GM12878 (cell line): ENCODE results near the gene NTSR1. TPM values are rescaled to one million over a fixed set of nuclear protein-coding genes. Genes with fewer than 3 reads are reported as not detected.
A peak's percentile ranks its signal among the peaks of the same experiment; 100 is the strongest.

ENCODE experiments used
- ATAC-seq: fragments of 200-7000 bp; cut with Tn5 transposase; 3 replicates; pipeline ENCODE4 v1.9.1; 2020; ENCODE audit warnings: mild to moderate bottlenecking, moderate library complexity
- BruUV-seq: library from RNA; stranded (reverse); fragments of 400-500 nt; replicated peaks from 2 replicates; lab custom pipeline; 2021; lab: Mats Ljungman, UMichigan
- CTCF ChIA-PET: fragments of 300-600 bp; sonication (Branson Sonifier 250); formaldehyde crosslinking; extraction: SDS; loops from one replicate; lab custom pipeline; 2021; ENCODE audit warnings: inconsistent platforms; lab: Yijun Ruan, JAX
- POLR2A ChIA-PET: fragments of 350-600 bp; formaldehyde crosslinking; extraction: SDS; loops from one replicate; lab custom pipeline; 2021; ENCODE audit warnings: inconsistent platforms; lab: Charles Lee
- RAD21 ChIA-PET: fragments of 300-600 bp; sonication (Branson Sonifier 250); formaldehyde crosslinking; loops from one replicate; lab custom pipeline; 2023; ENCODE audit warnings: antibody characterized with exemption; ENCODE audit not compliant: unreplicated experiment; lab: Charles Lee
- SMC1A ChIA-PET: fragments of 300-600 bp; sonication (Branson Sonifier 250); formaldehyde crosslinking; loops from one replicate; lab custom pipeline; 2023; ENCODE audit not compliant: unreplicated experiment, uncharacterized antibody; lab: Charles Lee
- DNase-seq: peaks from one replicate; pipeline ENCODE4 v3.0.0-alpha.2; 2011; ENCODE audit warnings: low read depth, low spot score
- FAIRE-seq: peaks from 3 replicates; lab custom pipeline; 2011; peaks lifted over from hg19 to GRCh38; lab: Jason Lieb, UNC
- H2AFZ ChIP-seq: 2 replicates; pipeline ENCODE4 v1.6.0; 2011; ENCODE audit warnings: low read depth, low read length, control low read depth; ENCODE audit not compliant: control insufficient read depth
- H3K27ac ChIP-seq: 2 replicates; pipeline ENCODE4 v1.5.1; 2011; ENCODE audit warnings: control low read depth; ENCODE audit not compliant: control insufficient read depth, insufficient read depth
- H3K27me3 ChIP-seq, 2 experiments: replicated peaks in 1 of 2; 2 replicates each; pipeline versions ENCODE4 v1.6.0 to v1.6.1; 2011; ENCODE audit warnings: low read length in 1 of 2; ENCODE audit not compliant: control insufficient read depth in 2 of 2, insufficient read depth in 2 of 2
- H3K36me3 ChIP-seq, 2 experiments: 2 replicates each; pipeline ENCODE4 v1.5.1; 2011; ENCODE audit warnings: low read length in 1 of 2; ENCODE audit not compliant: control insufficient read depth in 2 of 2, insufficient read depth in 2 of 2
- H3K4me1 ChIP-seq: 2 replicates; pipeline ENCODE4 v1.6.1; 2011; ENCODE audit warnings: mild to moderate bottlenecking, low read length, moderate library complexity, mixed read lengths; ENCODE audit not compliant: control insufficient read depth, insufficient read depth
- H3K4me2 ChIP-seq: 2 replicates; pipeline ENCODE4 v1.6.0; 2011; ENCODE audit warnings: control low read depth; ENCODE audit not compliant: control insufficient read depth, insufficient read depth
- H3K4me3 ChIP-seq: fragments of 200-600 bp; sonication (generic); 2 replicates; pipeline ENCODE4 v1.5.1; 2016
- H3K79me2 ChIP-seq: 2 replicates; pipeline ENCODE4 v1.6.0; 2011; ENCODE audit warnings: low read length; ENCODE audit not compliant: control insufficient read depth, insufficient read depth
- H3K9ac ChIP-seq: 2 replicates; pipeline ENCODE4 v1.8.0; 2011; ENCODE audit warnings: low read length, control low read depth, mixed read lengths; ENCODE audit not compliant: control insufficient read depth, insufficient read depth
- H3K9me3 ChIP-seq: replicated peaks from 3 replicates; pipeline ENCODE4 v1.5.1; 2011; ENCODE audit warnings: mild to moderate bottlenecking, low read length; ENCODE audit not compliant: control insufficient read depth, insufficient read depth
- H4K20me1 ChIP-seq: 2 replicates; pipeline ENCODE4 v1.6.0; 2011; ENCODE audit not compliant: control insufficient read depth, insufficient read depth
- CBX3 ChIP-seq: fragments of 200-600 bp; sonication (generic); IDR thresholded peaks from 2 replicates; pipeline ENCODE4 v1.6.1; 2016; ENCODE audit warnings: low read depth, borderline replicate concordance
- CHD4 ChIP-seq: fragments of 200-600 bp; sonication (generic); IDR thresholded peaks from 2 replicates; pipeline ENCODE4 v1.6.1; 2016; ENCODE audit warnings: mild to moderate bottlenecking
- ESRRA ChIP-seq: IDR thresholded peaks from 2 replicates; pipeline ENCODE4 v1.6.1; 2012; ENCODE audit warnings: mild to moderate bottlenecking, low read length, improper control_type of control experiment
- FOXK2 ChIP-seq: fragments of 450-650 bp; IDR thresholded peaks from 2 replicates; pipeline ENCODE4 v1.6.1; 2017; ENCODE audit warnings: mild to moderate bottlenecking, moderate library complexity
- MAX ChIP-seq: IDR thresholded peaks from 2 replicates; pipeline ENCODE4 v1.6.1; 2012; ENCODE audit warnings: low read depth, low read length, improper control_type of control experiment
- NFYB ChIP-seq: IDR thresholded peaks from 2 replicates; pipeline ENCODE4 v1.6.1; 2011; ENCODE audit warnings: low read depth, mild to moderate bottlenecking, low read length, improper control_type of control experiment, moderate library complexity; ENCODE audit not compliant: insufficient read depth
- NR2F1 ChIP-seq: fragments of 450-650 bp; conservative IDR thresholded peaks from 2 replicates; pipeline ENCODE4 v1.6.1; 2017; ENCODE audit warnings: mild to moderate bottlenecking
- PAX5 ChIP-seq: IDR thresholded peaks from 2 replicates; pipeline ENCODE4 v1.6.1; 2011; ENCODE audit warnings: low read depth, low read length, borderline replicate concordance
- SPI1 ChIP-seq: IDR thresholded peaks from 2 replicates; pipeline ENCODE4 v1.6.1; 2011; ENCODE audit warnings: low read depth, mild to moderate bottlenecking, low read length, moderate library complexity, borderline replicate concordance; ENCODE audit not compliant: insufficient read depth
- STAT1 ChIP-seq: fragments of 450-650 bp; conservative IDR thresholded peaks from 2 replicates; pipeline ENCODE4 v1.6.1; 2014; ENCODE audit warnings: antibody characterized with exemption, mild to moderate bottlenecking
- YY1 ChIP-seq: IDR thresholded peaks from 2 replicates; pipeline ENCODE4 v1.6.1; 2011; ENCODE audit warnings: low read depth, mild to moderate bottlenecking, low read length
- ZBTB11 ChIP-seq: fragments of 450-650 bp; formaldehyde crosslinking; IDR thresholded peaks from 2 replicates; pipeline ENCODE4 v1.5.0; 2022; ENCODE audit warnings: mild to moderate bottlenecking, missing genetic modification characterization
- WGBS: methylation state at CpG from one replicate; pipeline ENCODE4 v1.1.6; 2016; ENCODE audit warnings: low lambda C conversion rate; ENCODE audit not compliant: insufficient replicate concordance, insufficient coverage; ENCODE audit errors: missing lambda C conversion rate; 5-methylcytosine and 5-hydroxymethylcytosine counted together
- in situ Hi-C: fragments of 300-500 bp; cut with MboI; formaldehyde crosslinking; loops from 9 replicates; pipeline ENCODE4 v1.14.3; 2018; ENCODE audit warnings: mixed read lengths
- intact Hi-C: fragments of 100-400 bp; cut with micrococcal nuclease; formaldehyde crosslinking; loops from one replicate; pipeline ENCODE4 v1.14.2; 2022; ENCODE audit not compliant: unreplicated experiment
- polyA plus RNA-seq, 11 experiments: library from polyadenylated mRNA; depleted of rRNA in 4 of 11; unstranded in 6 of 11; stranded (reverse) in 5 of 11; fragments of >200 nt; fragmentation: Nextera tagmentation in 4 of 11; fragmentation: Illumina TruSeq in 1 of 11; extraction: Ambion mirVana in 4 of 11; extraction: Trizol in 1 of 11; gene quantifications; 1 replicate in 1 of 11; 2 replicates in 10 of 11; pipeline versions ENCODE4 v1.2.1 to v1.2.3, GENCODE V29; 2011 to 2016; ENCODE audit warnings: inconsistent platforms in 2 of 11, missing spikeins in 2 of 11, low read depth in 1 of 11
- total RNA-seq, 4 experiments: library from RNA; depleted of rRNA in 3 of 4; stranded (reverse); fragments of >200 nt in 3 of 4; fragmentation: Illumina TruSeq in 1 of 4; extraction: Trizol in 1 of 4; gene quantifications; 2 replicates each; pipeline versions ENCODE4 v1.2.1 to v1.2.3, GENCODE V29; 2013 to 2021
- TF ChIP-seq, protein P1 (sequence below): IDR thresholded peaks from 2 replicates; pipeline ENCODE4 v1.6.1; 2012; ENCODE audit warnings: improper control_type of control experiment, low read depth, low read length; ENCODE audit not compliant: insufficient replicate concordance
- TF ChIP-seq, protein P2 (sequence below): fragments of 450-650 bp; IDR thresholded peaks from 2 replicates; pipeline ENCODE4 v1.6.1; 2017; ENCODE audit warnings: antibody characterized with exemption, mild to moderate bottlenecking, moderate library complexity

The NTSR1 gene
- total and polyA plus RNA-seq, 10 of the 15 experiments (the other 5 are each of a cell fraction or from before 2014, with no cell fraction given): not detected

GRCh38 chr20:62765021-62765420, 56.4 kb downstream of the NTSR1 start:
- ChIA-PET SMC1A (no interaction called here), POLR2A (no interaction called here), CTCF (no interaction called here), RAD21 (no interaction called here)
- no peak overlapping the region for H3K27ac ChIP-seq
- no peak for TF ChIP-seq PAX5
- TF ChIP-seq STAT1: no peak
- no peak for TF ChIP-seq FOXK2
- no peak for TF ChIP-seq ESRRA
- no peak for TF ChIP-seq CHD4
- no peak for TF ChIP-seq MAX
- no peak for TF ChIP-seq NR2F1
- no peak for TF ChIP-seq NFYB
- TF ChIP-seq YY1: no peak
- TF ChIP-seq, protein P1, sequence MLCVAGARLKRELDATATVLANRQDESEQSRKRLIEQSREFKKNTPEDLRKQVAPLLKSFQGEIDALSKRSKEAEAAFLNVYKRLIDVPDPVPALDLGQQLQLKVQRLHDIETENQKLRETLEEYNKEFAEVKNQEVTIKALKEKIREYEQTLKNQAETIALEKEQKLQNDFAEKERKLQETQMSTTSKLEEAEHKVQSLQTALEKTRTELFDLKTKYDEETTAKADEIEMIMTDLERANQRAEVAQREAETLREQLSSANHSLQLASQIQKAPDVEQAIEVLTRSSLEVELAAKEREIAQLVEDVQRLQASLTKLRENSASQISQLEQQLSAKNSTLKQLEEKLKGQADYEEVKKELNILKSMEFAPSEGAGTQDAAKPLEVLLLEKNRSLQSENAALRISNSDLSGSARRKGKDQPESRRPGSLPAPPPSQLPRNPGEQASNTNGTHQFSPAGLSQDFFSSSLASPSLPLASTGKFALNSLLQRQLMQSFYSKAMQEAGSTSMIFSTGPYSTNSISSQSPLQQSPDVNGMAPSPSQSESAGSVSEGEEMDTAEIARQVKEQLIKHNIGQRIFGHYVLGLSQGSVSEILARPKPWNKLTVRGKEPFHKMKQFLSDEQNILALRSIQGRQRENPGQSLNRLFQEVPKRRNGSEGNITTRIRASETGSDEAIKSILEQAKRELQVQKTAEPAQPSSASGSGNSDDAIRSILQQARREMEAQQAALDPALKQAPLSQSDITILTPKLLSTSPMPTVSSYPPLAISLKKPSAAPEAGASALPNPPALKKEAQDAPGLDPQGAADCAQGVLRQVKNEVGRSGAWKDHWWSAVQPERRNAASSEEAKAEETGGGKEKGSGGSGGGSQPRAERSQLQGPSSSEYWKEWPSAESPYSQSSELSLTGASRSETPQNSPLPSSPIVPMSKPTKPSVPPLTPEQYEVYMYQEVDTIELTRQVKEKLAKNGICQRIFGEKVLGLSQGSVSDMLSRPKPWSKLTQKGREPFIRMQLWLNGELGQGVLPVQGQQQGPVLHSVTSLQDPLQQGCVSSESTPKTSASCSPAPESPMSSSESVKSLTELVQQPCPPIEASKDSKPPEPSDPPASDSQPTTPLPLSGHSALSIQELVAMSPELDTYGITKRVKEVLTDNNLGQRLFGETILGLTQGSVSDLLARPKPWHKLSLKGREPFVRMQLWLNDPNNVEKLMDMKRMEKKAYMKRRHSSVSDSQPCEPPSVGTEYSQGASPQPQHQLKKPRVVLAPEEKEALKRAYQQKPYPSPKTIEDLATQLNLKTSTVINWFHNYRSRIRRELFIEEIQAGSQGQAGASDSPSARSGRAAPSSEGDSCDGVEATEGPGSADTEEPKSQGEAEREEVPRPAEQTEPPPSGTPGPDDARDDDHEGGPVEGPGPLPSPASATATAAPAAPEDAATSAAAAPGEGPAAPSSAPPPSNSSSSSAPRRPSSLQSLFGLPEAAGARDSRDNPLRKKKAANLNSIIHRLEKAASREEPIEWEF: no peak
- TF ChIP-seq, protein P2, sequence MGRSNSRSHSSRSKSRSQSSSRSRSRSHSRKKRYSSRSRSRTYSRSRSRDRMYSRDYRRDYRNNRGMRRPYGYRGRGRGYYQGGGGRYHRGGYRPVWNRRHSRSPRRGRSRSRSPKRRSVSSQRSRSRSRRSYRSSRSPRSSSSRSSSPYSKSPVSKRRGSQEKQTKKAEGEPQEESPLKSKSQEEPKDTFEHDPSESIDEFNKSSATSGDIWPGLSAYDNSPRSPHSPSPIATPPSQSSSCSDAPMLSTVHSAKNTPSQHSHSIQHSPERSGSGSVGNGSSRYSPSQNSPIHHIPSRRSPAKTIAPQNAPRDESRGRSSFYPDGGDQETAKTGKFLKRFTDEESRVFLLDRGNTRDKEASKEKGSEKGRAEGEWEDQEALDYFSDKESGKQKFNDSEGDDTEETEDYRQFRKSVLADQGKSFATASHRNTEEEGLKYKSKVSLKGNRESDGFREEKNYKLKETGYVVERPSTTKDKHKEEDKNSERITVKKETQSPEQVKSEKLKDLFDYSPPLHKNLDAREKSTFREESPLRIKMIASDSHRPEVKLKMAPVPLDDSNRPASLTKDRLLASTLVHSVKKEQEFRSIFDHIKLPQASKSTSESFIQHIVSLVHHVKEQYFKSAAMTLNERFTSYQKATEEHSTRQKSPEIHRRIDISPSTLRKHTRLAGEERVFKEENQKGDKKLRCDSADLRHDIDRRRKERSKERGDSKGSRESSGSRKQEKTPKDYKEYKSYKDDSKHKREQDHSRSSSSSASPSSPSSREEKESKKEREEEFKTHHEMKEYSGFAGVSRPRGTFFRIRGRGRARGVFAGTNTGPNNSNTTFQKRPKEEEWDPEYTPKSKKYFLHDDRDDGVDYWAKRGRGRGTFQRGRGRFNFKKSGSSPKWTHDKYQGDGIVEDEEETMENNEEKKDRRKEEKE: no peak
- TF ChIP-seq CBX3: no peak
- no peak for TF ChIP-seq SPI1
- no peak for TF ChIP-seq ZBTB11 (CRISPR knock-in tag)
- ATAC-seq: peak; percentile 57
- no peaks in the 10 kb centered on the region for H4K20me1 ChIP-seq
- no peak overlapping the region for H3K4me3 ChIP-seq
- no peak for DNase-seq
- in situ Hi-C loops: no loop called here
- no peak overlapping the region for H3K4me2 ChIP-seq
- no TSS peak for BruUV-seq
- intact Hi-C loops: no loop called here
- no peaks in the 10 kb centered on the region for H3K79me2 ChIP-seq
- H2AFZ ChIP-seq: no peak overlapping the region
- no peak for FAIRE-seq
- no peaks in the 10 kb centered on the region for H3K36me3 ChIP-seq
- H3K9ac ChIP-seq: no peak overlapping the region
- 19% methylated on average over 6 of the region's 6 CpGs for WGBS
- no peaks in the 10 kb centered on the region for H3K9me3 ChIP-seq
- H3K4me1 ChIP-seq: no peaks in the 10 kb centered on the region
- peaks cover 0 to 1% of the 10 kb centered on the region in 2 experiments; a peak in 1 of 4 replicates for H3K27me3 ChIP-seq
